A673 (cell line): ENCODE measurements around the gene NEO1. TPM values are rescaled to one million over a fixed set of nuclear protein-coding genes. Genes with fewer than 3 reads are reported as not detected.

Source experiments
- BruUV-seq: library from RNA; stranded (reverse); fragments of 400-500 nt; replicated peaks from 2 replicates; lab custom pipeline; 2021; lab: Mats Ljungman, UMichigan
- CTCF ChIA-PET: fragments of 300-600 bp; sonication (Branson Sonifier 250); formaldehyde crosslinking; loops from one replicate; lab custom pipeline; 2022; ENCODE audit warnings: antibody characterized with exemption; lab: Charles Lee
- POLR2A ChIA-PET: fragments of 300-600 bp; sonication (Branson Sonifier 250); formaldehyde crosslinking; loops from one replicate; lab custom pipeline; 2022; ENCODE audit warnings: antibody characterized with exemption; ENCODE audit not compliant: low non-redundant PET; lab: Charles Lee
- DNase-seq: peaks from one replicate; pipeline ENCODE4 v3.0.0-alpha.2; 2015; ENCODE audit warnings: low spot score
- H3K27ac ChIP-seq: fragments of 200-600 bp; sonication (generic); 2 replicates; pipeline ENCODE4 v1.5.1; 2016; ENCODE audit warnings: mixed run types, low read depth, mild to moderate bottlenecking, mixed read lengths, antibody characterized with exemption, low read length; ENCODE audit not compliant: poor library complexity, severe bottlenecking
- H3K27me3 ChIP-seq: fragments of 200-600 bp; sonication (generic); replicated peaks from 2 replicates; pipeline ENCODE4 v1.6.1; 2017; ENCODE audit warnings: mixed run types, low read depth, mild to moderate bottlenecking, mixed read lengths, antibody characterized with exemption, low read length; ENCODE audit not compliant: insufficient read depth, poor library complexity
- H3K36me3 ChIP-seq: fragments of 200-600 bp; sonication (generic); 2 replicates; pipeline ENCODE4 v1.6.1; 2016; ENCODE audit warnings: mixed run types, mild to moderate bottlenecking, mixed read lengths, antibody characterized with exemption, low read length; ENCODE audit not compliant: insufficient read depth, poor library complexity, severe bottlenecking
- H3K4me1 ChIP-seq: fragments of 200-600 bp; sonication (generic); 2 replicates; pipeline ENCODE4 v1.6.1; 2017; ENCODE audit warnings: mixed run types, mild to moderate bottlenecking, mixed read lengths, antibody characterized with exemption, low read length; ENCODE audit not compliant: insufficient read depth, poor library complexity, severe bottlenecking
- H3K4me3 ChIP-seq: fragments of 200-600 bp; sonication (generic); 2 replicates; pipeline ENCODE4 v1.5.1; 2016; ENCODE audit warnings: low read depth, mixed run types, mild to moderate bottlenecking, mixed read lengths, low read length; ENCODE audit not compliant: poor library complexity, severe bottlenecking
- H3K9me3 ChIP-seq: fragments of 200-600 bp; sonication (generic); 2 replicates; pipeline ENCODE4 v1.6.1; 2016; ENCODE audit warnings: mixed run types, low read depth, mild to moderate bottlenecking, mixed read lengths, antibody characterized with exemption, low read length; ENCODE audit not compliant: poor library complexity, severe bottlenecking
- CTCF ChIP-seq: fragments of 300-800, 200-600 bp; sonication (generic); conservative IDR thresholded peaks from 2 replicates; pipeline ENCODE4 v1.5.1; 2017; ENCODE audit warnings: low read depth, mild to moderate bottlenecking, antibody characterized with exemption, low read length, moderate library complexity, mixed read lengths
- EZH2 ChIP-seq: fragments of 200-600 bp; sonication (generic); IDR thresholded peaks from 2 replicates; pipeline ENCODE4 v1.6.1; 2017; ENCODE audit warnings: borderline replicate concordance, low read depth, mild to moderate bottlenecking, mixed read lengths, antibody characterized with exemption, low read length; ENCODE audit not compliant: poor library complexity, severe bottlenecking
- intact Hi-C: fragments of 100-400 bp; cut with micrococcal nuclease; formaldehyde crosslinking; loops from one replicate; pipeline ENCODE4 v1.10.0; 2022; ENCODE audit not compliant: unreplicated experiment
- total RNA-seq: library from RNA; stranded (reverse); gene quantifications from 2 replicates; pipeline ENCODE4 v1.2.3, GENCODE V29; 2021

The NEO1 gene
- total RNA-seq, 1 experiment from 2014 or later = 72.6 TPM

GRCh38 chr15:73333001-73333400, 280.7 kb downstream of the NEO1 start:
- no peak for TF ChIP-seq EZH2
- TF ChIP-seq CTCF = no peak
- no peak for DNase-seq
- ChIA-PET POLR2A (no interaction called here), CTCF (no interaction called here)
- no peak overlapping the region for H3K27ac ChIP-seq
- no peaks in the 10 kb centered on the region for H3K36me3 ChIP-seq
- no TSS peak for BruUV-seq
- H3K4me1 ChIP-seq = no peaks in the 10 kb centered on the region
- H3K9me3 ChIP-seq = no peaks in the 10 kb centered on the region
- intact Hi-C loops = no loop called here
- no peak overlapping the region for H3K4me3 ChIP-seq
- H3K27me3 ChIP-seq = no peaks in the 10 kb centered on the region

- no peaks in the 10 kb centered on the region for H3K27me3 ChIP-seq
- CTCF ChIA-PET = interaction anchor here (0.6 kb wide), 1 partner anchor 715 kb away, joined by 9 read pairs; no protein-coding TSS in a partner anchor
- POLR2A ChIA-PET = no interaction called here
- TF ChIP-seq CTCF = no peak
- no peak for TF ChIP-seq EZH2
- DNase-seq = no peak
- H3K27ac ChIP-seq = no peak overlapping the region
- no peaks in the 10 kb centered on the region for H3K4me1 ChIP-seq
- H3K4me3 ChIP-seq = no peak overlapping the region
- no TSS peak for BruUV-seq
- intact Hi-C loops = no loop called here
- H3K9me3 ChIP-seq = no peaks in the 10 kb centered on the region
- no peaks in the 10 kb centered on the region for H3K36me3 ChIP-seq
Observed at GRCh38 chr15:73334086-73334485, 281.8 kb downstream of the NEO1 start.

GRCh38 chr15:73335026-73335425, 282.8 kb downstream of the NEO1 start:
- Histone ChIP-seq H3K4me3 (no peak overlapping the region), H3K36me3 (no peaks in the 10 kb centered on the region), H3K27ac (no peak overlapping the region), H3K4me1 (no peaks in the 10 kb centered on the region), H3K27me3 (no peaks in the 10 kb centered on the region), H3K9me3 (no peaks in the 10 kb centered on the region)
- CTCF ChIA-PET = no interaction called here
- no peak for DNase-seq
- no peak for TF ChIP-seq EZH2
- no peak for TF ChIP-seq CTCF
- no TSS peak for BruUV-seq
- intact Hi-C loops = no loop called here
- POLR2A ChIA-PET = interaction anchor here (0.6 kb wide), 1 partner anchor 225 kb away, joined by 4 read pairs; no protein-coding TSS in a partner anchor
